NCI-H345 treated with DMSO at 0.1 percent for 48 hours (cell line): Measurements from ENCODE around the gene EPHB1.

Source experiments
- DNase-seq: peaks from one replicate; lab custom pipeline; 2025; ENCODE audit not compliant: unreplicated experiment; lab: John Stamatoyannopoulos, UW

EPHB1 gene

DNA sequence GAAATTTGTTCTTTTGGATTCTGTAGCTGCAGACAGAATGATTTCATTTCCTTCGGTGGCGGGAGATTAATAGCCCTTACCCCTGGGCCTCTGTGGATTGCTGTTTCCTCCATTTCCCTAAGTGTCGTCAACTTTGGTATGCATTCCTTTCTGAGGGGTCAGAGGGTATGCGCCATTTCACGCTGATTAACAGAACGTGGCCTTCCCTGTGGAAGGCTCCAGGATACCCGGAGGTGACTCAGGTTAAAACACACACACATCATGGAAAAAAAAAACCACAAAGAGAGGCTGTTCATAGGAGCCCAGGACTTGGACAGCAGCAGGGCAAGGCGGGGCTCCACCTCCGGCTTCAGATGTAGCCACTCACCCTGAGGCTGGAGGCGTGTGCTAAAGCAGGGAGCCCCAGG, 51.9 kb downstream of the EPHB1 start:
- no peak for DNase-seq

DNA sequence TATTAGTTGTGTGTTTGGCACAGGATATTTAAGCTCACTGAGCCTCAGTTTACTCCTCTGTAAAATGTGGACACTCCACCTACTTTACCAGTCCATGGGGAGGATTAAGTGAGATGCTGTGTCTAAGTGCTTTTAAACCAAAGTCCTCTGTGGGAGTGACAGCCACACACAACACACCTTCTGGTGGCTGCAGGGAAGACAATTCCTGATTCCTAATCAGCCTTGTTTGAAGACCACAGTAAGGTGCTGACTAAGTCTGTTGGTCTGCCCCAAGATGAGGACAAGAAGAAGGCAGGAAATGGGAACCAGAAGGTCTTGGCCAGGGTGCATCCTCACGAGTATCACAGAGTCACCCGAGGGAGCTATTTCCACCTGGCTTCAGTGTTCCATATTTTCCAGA, 52.3 kb downstream of the EPHB1 start:
- DNase-seq = no peak

DNA sequence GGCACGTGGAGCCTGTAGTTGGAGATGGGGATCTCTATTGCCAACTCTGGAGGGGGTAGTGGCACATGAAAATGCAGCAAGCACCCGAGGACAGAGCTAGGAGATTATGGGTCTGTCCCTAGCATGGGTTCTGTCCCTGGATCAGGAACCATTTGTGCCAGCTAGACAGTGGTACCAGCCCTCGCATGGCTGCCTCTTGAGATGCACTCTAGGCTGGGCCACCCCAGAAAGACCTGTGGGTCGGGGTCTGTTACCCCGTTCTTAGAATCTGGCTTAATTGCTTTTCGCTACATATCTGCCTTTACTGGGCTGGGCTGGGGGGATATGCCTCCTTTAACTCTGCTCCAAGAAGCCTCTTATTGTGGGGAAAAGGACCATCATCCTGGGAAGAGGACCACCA, 54.5 kb downstream of the EPHB1 start:
- DNase-seq = no peak

DNA sequence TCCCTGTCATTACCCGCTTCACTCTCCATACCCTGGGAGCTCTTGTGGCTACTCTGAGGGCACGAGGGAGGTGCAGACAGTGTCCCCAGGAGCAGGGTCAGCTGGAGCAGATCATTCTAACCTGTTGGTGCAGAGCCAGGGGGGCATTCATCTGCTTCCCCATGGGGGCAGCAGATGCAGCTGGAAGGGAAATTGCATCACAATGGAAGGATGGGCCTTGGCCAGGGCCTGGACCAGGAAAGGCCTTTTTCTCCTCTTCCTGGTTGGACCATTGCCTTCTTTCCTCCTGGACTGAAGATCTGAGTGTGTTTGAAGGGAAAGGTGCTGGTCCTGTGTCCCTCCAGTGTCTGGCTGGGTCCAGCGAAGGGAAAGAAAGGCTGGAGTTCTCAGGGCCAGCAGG, 55.7 kb downstream of the EPHB1 start:
- DNase-seq = no peak

DNA sequence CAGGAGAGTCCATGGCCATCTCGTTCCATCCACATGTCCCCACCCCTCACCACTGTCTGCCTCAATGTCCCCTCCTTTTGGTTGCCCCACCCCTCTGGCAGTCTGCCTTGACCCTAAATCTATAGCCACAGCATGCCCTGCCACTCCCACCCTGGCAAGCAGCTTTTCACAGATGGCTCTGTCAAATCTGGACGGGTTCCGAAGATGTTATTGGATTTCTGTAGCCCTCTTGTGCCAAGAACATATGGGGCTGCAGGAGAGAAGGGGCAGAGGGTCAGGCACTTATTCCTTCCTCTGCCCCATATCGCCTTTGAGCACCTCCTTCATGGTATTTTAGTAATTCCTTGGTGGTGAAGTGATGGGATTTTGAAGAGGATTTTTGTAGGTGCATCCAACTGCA, 57.1 kb downstream of the EPHB1 start:
- no peak for DNase-seq

DNA sequence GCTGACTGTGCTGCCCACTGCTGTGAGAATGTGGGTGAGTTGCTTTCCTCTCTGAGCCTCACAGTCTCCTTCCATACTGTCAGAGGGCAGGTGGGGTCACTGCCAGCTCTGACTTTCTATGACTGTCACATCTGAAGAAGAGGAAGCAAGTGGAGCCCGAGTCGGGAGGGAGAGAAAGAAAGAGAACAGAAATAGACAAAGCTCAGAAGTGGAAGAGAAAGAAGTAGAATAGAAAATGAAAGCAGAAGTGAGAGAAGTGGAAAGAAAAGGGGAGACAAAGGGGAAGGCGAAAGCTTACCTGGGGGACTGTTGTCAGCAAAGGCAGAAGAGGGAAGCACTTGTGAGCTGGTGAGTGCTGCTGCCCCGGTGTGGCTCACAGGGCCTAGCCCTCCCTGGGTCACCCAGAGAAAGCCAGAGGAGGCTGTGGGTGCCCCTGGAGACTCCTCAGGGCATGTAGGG, 57.9 kb downstream of the EPHB1 start:
- no peak for DNase-seq

DNA sequence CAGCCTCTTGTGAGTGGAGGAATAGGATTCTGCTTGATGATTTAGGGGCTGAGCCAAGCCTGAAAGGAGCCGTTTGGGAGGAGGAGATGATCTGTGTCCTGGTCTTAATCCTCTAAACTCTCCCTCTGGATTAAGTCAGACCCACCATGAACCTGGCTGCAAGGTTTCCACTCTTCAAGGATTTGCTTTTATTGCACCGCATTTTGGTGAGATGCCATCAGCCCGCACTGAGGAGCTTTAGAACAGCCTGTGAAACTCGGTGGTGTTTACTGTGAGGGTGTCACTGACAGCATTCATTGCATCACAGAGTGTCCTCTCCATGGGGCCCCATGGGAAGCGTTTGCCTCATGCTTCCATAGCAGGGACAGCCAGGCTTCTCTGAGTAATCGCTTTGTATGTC, 59.2 kb downstream of the EPHB1 start:
- no peak for DNase-seq

DNA sequence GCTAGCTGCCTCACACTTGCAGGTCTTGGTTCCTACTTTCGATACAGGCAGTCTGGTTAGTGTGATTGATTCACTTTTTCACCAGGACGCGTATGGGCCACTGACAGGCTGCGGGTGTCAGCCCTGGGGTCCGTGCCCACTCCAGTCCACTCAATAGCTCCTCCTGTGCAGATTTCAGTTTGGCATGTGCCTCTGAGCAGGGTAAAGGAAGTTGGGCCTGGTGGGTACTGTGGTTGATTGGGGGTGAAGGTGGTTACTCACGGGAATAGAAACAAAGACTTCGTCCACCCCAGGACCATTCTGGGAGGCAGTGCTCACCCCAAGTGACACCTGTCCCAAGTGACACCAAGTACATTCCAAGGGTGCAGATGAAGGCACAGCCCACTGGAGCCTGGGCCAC, 62.3 kb downstream of the EPHB1 start:
- DNase-seq = no peak

DNA sequence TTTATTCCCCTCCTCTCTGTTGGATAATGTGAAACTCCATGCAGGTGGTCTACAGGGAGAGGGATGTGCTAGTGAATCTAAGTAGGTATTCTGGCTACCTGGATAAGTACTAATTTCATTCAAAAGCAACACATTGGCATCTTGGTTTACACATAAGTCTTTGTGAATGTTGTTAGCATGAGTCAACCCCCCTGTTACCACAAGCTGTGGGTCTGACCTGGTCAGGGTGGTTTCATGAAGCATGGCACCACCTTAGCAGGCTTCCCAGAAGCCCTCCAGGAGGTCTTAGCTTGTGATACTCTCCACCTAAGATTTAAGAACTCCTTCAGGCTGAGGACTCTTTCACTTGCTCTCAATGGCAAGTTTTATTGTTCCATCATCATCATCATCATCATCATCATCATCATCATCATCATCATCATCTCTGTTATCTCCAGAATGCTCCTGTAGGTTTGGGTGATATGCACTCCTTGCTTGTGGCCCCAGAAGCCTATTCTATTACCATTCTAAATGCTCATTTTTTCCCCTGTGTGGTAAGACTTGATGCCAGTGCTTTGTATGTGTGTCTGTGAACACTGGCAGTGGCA, 62.8 kb downstream of the EPHB1 start:
- no peak for DNase-seq

DNA sequence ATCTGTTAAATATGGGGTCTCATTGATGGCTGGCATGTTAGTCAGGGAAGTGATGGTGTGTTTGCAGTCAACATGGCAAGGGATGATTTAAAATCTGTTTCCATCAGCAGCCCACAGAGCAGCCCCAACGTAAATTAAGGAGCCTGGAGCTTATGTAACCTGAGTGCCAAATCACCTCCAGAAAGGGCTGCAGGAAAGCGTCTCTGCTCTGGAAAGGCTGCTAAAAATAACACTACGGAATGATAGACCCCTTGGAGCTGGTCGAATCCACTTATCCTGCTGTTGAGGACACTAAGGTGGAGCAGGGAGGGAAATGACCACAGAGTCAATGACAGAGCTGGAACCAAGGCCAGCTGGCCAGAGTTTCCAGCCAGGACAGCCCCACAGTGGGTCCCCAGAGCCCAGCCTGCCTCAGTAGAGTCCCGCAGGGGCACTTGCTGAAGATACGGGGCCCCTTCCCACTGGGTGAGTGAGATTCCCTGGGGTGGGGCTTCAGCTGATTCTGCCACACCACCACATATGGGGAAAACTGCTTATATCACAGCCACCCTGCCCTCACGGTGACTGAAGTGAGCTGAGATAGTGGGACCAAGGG, 63.5 kb downstream of the EPHB1 start:
- DNase-seq = no peak

DNA sequence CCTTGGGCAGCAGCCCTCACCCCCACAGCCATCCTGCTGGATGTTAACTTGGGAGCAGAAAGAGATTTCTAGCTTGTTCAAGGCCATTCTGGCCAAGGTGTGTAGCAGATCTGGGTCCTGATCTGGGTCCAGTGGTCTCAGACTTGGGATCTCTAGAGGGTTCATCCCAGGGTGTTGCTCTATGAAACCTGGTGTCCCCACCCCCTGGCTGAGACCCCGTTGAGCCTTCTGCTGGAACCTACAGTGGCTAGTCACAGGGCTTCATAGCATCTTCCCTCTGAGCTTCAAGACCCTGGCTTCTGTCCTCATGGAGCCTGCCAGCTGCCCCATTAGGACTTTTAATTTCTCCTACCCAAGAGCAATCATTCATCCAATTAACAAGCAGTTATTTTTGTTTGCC, 64.3 kb downstream of the EPHB1 start:
- DNase-seq = no peak

DNA sequence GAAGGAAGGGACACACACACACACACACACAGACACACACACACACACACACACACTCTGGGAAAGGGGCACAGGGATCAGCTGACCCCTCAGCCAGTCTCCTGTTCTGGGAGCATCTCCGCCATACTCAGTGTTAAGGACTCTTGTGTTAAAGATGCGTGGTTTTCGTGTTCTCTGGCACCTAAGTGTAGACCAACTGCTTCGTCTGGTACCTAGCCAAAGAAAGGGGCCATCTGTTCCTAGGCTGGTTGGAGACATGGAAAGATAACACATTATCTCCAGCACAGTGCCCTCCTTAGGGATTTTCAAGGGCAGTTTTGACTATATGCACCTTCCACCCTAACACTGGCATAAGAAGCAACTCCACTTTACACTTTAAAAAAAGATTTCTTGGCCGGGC, 65.1 kb downstream of the EPHB1 start:
- DNase-seq = no peak

DNA sequence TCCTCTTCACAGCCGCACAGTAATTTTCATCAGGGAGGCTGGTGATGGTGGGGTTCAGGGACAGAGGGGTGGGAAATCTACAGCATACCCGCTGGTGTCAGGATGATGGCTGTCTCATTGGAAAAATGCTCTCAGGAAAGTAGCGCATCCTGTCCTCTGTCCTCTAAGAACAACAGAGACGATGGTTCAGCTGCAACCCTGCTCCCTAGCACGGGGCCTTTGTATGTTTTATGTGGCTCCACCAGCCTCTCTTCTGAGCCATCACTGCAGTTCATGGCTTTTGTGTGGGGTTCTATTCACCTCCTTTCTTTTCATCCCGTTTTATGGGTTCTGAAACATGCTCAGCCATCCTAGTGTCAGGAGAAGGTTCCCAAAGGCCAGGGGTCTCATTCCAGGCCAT, 68.9 kb downstream of the EPHB1 start:
- DNase-seq = no peak

DNA sequence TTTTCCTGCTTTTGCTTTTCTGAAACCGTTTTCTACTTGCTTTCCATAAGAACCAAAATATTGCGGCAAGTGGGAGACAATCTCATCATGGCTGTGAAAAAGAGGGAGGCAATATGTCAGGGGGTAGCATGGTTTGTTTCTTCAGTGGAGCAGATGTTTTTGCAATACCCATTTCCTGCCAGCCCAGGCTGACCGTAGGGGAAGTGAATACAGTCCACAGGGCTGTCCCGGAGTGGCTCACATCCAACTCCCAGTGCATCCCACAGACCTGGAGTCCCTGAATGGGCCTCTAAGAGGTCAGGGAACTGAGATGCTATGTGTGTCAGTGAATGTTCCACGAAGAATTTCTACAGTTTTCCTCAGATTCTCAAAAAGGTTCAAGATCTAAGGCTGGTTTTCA, 69.6 kb downstream of the EPHB1 start:
- DNase-seq = no peak

DNA sequence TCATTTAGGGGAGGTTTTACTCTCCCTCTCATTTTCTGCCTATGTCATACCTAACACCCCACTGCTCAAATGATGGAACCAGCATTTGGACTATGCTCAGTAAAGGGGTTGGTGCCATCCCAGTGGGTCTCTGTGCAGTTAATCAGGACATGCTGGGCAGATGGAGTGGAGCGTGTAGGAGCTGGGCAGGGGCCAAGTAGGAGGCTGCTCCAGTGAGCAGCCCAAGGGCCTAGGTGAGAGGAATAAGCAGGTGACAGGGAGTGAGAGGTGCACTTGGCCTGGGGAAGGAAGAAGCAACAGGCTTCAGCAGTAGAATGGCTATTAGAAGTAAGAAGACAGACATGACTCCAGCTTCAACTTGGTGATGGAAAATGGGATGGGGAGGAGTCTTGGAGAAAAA, 72.2 kb downstream of the EPHB1 start:
- no peak for DNase-seq

DNA sequence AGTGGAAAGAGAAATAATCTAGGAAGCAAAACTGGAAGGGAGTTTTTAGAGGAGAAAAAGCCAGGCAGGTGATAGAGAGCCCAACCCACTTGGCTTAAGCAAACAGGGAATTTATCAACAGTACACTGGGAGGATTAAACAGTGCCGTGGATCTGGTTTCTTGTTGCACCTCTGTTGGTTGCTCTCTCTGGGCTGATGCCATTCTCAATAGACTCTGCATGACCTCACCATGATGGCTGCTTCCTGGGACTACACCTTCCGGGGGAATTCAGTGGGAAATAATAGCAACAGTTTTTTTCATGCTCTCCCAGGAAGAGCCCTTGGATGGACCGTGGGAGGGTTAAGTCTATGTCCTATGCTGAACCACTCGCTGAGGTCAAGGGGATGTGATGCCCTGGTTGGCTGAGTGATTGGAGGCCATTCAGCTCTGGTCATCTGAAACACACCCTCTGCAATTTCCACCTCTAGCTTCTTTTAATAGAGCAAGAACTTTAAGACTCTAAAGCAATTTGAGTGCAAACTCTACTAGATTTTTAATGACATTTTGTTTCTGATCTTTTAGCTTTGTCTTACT, 74.2 kb downstream of the EPHB1 start:
- DNase-seq = peak; percentile 21

DNA sequence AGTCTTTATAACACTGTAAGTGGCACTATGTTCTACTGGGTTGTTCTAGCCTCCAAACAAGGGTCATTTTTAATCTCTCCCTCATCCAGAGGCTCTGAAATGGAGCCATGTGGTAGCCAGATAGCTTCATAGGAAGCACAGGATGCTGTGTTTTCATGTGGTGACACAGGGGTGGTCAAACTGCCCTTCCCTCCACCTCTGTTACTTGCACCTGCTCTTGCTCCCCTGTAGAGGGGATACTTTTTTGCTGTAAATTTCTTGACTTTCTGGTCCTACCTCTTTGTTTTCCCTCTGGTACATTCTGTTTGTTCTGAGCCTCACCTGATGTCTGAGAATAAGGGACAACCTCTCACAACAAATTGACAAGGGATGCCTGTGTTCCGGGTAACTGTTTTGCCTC, 76.8 kb downstream of the EPHB1 start:
- no peak for DNase-seq

DNA sequence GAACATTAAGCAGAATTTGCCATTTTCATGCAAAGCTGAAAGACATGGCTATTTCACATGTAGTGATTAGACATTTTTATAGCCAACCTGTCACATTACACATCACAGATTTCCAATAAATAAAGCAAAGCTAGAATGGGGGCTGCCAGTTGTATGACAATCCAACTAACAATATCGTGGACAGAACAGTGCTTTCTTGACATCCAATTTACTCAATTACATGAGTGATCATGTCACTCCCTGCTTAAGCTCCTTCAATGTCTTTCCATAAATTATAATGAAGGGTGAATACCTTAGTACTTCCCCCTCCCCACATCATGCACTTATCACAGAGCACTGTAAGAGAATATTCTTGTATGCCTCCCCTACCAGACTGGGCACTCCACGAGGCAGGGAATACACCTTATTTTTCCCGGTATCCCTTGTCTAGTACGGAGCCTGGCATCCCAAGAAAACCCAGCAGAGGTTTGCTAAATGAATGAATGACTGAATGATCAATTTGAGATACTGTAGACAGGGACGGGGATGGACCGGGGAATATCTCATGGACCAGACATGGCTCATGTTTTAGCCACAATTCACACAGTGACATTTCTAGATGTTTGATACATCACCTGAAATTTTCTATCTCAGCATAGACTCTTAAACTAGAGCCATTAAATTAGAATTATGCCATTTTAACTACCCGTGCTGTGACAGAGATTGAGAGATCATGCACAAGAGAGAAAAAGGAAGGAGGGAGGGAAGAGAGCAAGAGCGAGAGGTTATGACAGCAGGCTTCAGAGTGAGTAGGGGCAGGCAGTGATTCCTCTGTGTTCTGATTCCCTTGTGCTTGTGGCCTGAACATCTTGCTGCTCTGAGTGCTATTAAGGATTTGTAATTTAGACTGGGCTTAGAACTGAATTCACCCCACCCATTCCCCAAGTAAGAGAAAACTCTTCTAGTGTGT, 77.7 kb downstream of the EPHB1 start:
- no peak for DNase-seq

DNA sequence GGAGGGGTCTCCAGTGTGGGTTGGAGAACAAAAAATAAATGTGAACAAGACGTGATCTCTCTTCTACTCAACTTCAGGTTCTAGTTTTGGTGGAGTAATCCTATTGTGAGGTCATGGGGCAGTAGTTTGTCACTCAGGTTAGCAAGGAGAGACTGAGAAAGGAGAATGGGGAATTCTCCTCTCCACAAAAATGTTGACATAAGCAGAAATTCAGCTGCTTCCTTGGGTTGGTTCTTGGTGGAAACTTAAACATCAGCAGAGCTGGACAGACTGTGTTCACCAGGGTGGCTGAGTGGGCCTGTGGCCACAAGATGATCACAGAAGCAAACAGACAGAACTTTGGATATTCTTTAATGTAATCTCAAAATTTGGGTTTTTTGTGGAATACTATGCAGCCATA, 78.7 kb downstream of the EPHB1 start:
- no peak for DNase-seq

DNA sequence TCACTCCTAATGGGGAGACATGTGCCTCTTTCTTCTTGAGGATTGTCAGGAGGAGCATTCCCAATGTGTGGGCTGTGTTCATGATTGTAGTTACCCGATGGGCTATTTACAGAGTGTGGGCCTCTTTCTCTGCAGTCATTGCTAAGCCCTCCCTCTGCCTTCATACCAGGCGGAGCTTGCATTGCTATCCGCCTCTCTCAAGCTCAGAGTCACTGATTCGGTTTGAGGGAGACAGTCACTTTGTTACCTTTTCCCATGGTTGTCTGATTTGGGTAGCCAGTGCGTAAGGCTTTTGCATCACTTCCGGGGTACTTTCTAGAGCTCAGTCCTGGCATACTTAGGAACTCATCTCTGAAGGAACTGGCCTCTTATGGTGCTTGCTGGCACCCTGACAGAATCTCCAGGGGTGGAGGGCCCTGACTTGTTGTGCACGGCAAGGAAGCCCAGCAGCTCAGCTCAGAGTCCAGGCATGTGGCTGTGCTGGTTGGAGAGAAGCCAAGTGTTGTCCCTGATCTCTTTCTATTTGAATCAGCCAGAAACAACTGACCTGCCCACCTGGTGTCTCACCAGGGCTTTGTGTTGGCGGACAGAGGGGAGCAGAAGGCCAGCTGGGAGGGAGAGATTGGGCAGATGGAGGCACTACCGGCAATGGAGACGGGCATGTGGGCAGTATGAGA, 79.8 kb downstream of the EPHB1 start:
- peak; percentile 2 for DNase-seq

DNA sequence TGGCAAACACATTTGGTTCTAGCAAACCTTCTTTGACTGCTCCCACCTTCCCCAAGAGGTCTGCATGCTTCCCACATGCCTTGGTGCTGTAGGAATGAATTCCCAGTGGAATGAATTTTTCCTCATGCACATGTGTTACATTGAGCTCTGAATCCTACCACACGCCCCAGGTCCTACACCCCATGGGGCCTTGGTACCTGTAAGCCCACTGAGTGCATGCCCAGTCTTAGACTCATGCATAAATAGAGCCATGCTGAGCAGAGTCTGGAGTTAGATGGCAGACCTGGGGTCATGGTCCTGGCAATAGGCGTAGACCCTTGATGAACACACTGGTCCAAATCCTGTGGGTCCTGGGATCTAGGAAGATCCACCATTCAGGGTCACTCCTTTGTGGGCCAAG, 81.8 kb downstream of the EPHB1 start:
- DNase-seq = no peak
